GM12873 (cell line): ENCODE results near the gene PCSK1N.

ENCODE experiments used
- TF ChIP-seq, protein P1 (sequence below): IDR thresholded peaks from 2 replicates; pipeline ENCODE4 v1.5.1; 2012; ENCODE audit warnings: low read depth, mild to moderate bottlenecking, moderate library complexity, low read length, control low read depth; ENCODE audit not compliant: insufficient read depth; ENCODE audit errors: missing control alignments

The PCSK1N gene

DNA sequence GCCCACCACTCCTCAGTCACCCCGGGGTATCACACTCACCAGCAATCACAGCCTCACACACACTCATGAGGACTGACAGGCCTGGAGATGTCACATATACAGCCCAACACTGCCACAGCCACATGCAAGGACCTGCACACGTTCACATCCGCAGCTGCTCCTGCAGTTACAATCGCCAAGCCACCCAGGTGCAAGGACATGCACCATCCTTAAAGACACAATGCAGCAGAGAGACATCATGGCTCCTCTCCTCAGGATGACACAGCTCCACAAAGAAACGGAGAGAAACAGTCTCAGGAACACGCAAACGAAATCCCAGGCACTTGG lies 1.1 kb downstream of the PCSK1N start:
- TF ChIP-seq, protein P1, sequence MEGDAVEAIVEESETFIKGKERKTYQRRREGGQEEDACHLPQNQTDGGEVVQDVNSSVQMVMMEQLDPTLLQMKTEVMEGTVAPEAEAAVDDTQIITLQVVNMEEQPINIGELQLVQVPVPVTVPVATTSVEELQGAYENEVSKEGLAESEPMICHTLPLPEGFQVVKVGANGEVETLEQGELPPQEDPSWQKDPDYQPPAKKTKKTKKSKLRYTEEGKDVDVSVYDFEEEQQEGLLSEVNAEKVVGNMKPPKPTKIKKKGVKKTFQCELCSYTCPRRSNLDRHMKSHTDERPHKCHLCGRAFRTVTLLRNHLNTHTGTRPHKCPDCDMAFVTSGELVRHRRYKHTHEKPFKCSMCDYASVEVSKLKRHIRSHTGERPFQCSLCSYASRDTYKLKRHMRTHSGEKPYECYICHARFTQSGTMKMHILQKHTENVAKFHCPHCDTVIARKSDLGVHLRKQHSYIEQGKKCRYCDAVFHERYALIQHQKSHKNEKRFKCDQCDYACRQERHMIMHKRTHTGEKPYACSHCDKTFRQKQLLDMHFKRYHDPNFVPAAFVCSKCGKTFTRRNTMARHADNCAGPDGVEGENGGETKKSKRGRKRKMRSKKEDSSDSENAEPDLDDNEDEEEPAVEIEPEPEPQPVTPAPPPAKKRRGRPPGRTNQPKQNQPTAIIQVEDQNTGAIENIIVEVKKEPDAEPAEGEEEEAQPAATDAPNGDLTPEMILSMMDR, result no peak

DNA sequence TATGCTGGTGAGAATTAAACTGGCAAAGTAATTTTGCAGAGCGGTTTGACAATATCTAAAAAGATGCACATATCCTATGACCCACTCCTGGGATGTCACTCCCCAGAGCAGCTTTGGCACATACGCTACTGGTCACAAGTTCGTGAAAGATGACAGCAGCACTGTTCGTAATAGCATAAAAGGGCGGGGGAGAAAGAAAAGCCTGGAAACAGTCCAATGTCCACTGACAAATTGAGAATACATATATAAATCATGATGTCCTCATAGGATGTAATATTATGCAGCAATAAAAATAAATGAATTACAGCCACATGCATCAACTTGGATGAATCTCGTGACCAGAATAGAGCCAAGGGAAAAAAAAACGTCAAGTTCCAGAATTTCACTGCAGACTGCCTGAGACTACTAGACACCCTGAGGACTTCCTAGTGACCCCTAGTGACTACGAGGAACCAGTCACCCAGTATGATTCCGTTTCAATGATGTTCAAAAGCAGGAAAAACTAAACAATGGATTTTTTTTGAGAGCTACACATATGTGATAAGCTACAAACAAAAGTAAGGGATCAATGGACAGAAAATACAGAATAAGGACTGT lies 1.8 kb downstream of the PCSK1N start:
- TF ChIP-seq, protein P1, result no peak

DNA sequence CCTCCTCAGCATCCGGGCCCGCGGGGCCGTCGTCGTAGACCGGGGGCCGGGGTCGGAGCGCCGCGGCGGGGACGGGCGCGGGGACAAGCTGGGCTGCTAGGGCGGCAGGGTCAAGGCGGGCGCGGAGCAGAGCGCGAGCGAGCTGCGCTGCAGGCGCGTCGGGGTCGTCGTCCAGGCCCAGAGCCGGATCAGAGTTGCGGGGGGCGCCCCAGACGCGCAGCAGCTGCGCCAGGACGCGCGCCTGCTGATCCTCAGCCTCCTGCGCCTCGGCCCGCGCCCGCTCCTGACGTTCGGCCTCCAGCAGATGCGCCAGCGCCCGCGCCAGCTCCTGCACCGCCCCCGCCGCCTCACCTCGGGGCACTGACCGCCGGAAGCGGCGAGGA lies 3.5 kb downstream of the PCSK1N start:
- TF ChIP-seq, protein P1, result no peak

DNA sequence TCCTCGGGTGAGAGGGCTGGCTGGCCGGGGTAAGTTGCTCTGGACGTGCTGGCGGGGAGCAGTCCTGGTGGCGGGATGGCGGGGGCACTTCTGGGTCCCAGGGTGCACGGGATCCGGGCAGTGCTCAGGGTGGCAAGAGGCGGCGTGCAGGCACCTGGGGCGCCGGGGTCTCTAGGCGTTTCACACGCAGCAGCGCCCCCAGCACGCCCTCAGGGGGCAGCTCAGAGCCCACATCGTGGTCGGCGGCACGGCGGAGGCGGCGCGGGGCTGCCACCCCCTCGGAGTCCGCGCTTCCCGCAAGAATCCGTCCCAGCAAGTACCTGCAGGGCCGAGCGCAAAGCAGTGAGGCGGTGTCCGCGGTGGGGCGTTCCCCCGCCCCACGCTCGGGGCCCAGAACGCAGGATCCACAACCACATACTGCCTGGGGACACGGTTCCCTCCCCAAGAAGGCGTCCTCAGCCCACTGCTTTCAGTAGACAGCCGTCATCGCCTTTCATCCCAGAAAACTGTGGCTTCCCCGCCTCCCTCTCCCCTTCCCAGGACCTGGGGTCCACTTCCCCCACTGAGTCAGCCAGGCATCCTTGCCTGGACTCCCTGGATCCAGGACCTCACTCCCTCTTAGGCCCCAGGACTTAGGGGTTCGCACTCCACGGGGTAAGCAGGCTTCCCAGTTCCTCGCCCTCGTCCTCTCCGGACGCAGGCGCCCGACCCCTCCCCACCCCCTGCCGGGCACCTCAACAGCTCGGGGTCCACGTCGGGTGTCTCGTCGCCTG lies 4.1 kb downstream of the PCSK1N start:
- TF ChIP-seq, protein P1, result no peak

DNA sequence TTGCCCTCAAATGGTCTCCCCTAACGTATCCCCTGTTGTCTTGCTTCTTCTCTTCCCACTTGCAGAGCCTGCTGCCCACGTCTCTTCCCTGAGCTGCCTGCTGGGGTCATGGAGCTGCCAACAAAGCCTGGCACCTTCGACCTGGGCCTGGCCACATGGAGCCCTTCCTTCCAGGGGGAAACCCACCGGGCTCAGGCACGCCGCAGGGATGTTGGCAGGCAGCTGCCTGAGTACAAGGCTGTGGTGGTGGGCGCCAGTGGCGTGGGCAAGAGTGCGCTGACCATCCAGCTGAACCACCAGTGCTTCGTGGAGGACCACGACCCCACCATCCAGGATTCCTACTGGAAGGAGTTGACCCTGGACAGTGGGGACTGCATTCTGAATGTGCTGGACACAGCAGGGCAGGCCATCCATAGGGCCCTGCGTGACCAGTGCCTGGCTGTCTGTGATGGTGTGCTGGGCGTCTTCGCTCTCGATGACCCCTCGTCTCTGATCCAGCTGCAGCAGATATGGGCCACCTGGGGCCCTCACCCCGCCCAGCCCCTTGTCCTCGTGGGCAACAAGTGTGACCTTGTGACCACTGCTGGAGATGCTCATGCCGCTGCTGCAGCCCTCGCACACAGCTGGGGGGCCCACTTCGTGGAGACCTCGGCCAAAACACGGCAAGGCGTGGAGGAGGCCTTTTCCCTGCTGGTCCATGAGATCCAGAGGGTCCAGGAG lies 6.2 kb downstream of the PCSK1N start:
- TF ChIP-seq, protein P1, result no peak

DNA sequence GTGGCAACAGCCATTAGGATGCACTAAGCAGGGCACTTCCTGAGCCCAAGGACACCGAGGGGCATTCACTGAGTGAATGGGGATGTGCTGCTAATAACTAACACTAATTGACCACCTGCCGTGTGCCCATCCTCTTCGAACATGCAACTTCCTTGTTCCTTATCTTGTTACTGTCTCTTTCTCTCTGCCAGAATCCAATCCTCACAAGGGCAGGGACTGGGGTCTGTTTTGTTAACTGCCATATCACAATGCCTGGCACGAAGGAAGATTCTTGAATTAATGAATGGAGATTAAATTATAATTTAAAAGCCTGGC lies 7.8 kb downstream of the PCSK1N start:
- TF ChIP-seq, protein P1, result no peak

DNA sequence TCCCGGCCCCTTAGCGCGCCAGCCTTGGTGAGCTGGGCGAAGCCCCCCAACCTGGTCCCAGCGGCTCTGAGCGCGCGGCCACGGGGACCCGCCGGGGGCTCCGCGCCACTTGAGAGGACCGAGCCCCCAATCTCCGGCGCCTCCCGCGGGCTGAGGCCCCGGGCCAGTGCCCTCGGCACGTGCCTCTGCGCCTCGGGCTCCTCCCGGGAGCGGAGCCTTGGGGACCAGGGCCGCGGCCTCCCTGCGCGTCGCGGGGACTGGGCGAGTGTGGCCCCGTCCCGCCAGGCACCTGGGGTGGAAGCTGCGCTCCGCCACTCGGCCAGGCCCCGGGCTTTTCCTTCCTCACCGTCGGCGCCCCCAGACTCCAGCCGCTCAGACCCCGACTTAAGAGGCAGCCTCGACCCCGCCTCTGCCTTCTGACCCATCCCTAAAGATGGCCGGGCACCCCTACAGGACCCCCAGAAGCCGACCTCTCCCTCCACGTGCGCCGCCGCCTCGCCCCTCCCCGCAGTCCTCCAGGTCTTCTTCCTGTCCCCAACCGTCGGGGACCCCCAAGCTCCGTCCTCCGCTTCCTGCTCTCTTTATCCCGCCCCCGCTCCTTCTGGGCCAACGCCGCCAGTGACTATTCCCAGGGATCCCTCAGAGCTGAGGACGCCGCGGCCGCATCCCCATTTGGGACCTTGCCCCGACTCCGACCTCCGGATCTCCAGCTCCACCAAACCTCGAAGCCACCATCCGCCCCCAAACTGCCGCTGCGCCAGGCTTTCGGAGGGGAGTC lies 8.3 kb downstream of the PCSK1N start:
- TF ChIP-seq, protein P1, result no peak
